Activated T-helper 2 cell treated with anti-CD3 and anti-CD28 coated beads, Interferon-gamma antibody, Interleukin-2, Interleukin-4, amounts not matched to agents 10 μg/mL and 5 μg/mL and 100 μg/mL, durations not matched to agents 14 hours and 24 hours and 36 hours (primary cell): ENCODE data around the gene CCDC12. TPM values are rescaled to one million over a fixed set of nuclear protein-coding genes. Genes with fewer than 3 reads are reported as not detected.

Experiments
- DNase-seq: peaks from one replicate; pipeline ENCODE4 v3.0.0; 2021; ENCODE audit warnings: low spot score
- H3K27ac Mint-ChIP-seq: one replicate; pipeline ENCODE4 v1.8.0; 2021; ENCODE audit warnings: mixed read lengths
- H3K27me3 Mint-ChIP-seq: one replicate; pipeline ENCODE4 v1.8.0; 2021; ENCODE audit warnings: low read depth, mixed read lengths
- H3K36me3 Mint-ChIP-seq: one replicate; pipeline ENCODE4 v1.8.0; 2021; ENCODE audit warnings: low read depth, mixed read lengths
- H3K4me1 Mint-ChIP-seq: one replicate; pipeline ENCODE4 v1.8.0; 2021; ENCODE audit warnings: low read depth, mixed read lengths
- H3K4me3 Mint-ChIP-seq: one replicate; pipeline ENCODE4 v1.8.0; 2021; ENCODE audit warnings: low read depth, mild to moderate bottlenecking, moderate library complexity, mixed read lengths
- H3K9me3 Mint-ChIP-seq: one replicate; pipeline ENCODE4 v1.8.0; 2021; ENCODE audit warnings: mixed read lengths
- intact Hi-C: fragments of 100-400 bp; cut with micrococcal nuclease; formaldehyde crosslinking; loops from one replicate; pipeline ENCODE4 v1.15.1; 2023
- total RNA-seq: library from RNA; stranded (reverse); gene quantifications from 2 replicates; pipeline ENCODE4 v1.2.3, GENCODE V29; 2022

The CCDC12 gene
- total RNA-seq, 1 donor from 2014 or later, result 65.3 TPM

DNA sequence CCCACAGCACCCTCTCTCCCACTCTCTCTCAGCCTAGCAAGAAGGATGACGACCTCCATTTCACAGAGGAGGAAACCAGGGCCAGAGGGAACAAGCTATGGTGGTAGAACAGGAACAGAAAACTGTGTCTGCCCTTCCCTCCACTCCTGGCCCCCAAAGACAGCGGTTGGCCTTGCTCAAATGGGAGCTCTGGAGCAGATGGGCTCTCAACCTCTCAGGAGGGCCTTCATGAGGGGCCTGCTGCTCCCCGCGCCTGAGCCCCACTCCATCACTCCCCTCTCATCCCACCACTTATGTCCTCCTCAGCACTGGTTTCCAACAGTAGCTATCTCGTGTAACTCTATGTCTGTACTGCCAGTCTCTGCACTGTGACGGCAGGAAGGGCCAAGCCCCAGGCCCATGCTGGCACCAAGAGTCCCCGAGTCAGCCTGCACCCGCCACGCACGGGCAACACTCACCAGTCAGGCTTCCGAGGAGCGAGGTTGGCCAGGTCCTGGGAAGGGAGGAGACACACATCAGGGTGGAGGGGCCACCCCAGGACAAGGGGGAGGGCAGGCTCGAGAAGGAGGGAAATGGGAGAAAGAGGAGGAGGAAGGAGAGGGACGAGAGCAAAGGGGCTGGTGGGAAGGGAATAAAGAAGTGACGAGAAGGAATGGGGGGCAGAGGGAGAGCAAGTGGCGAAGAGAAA is 53.5 kb downstream of the CCDC12 start:
- peaks cover 21% of the 10 kb centered on the region for H3K4me1 Mint-ChIP-seq
- DNase-seq, result no peak
- no peak overlapping the region for H3K4me3 Mint-ChIP-seq
- intact Hi-C loops, result loop anchor here (1.0 kb wide), 1 partner anchor 75 kb away; no protein-coding TSS in a partner anchor
- H3K36me3 Mint-ChIP-seq, result peaks cover 83% of the 10 kb centered on the region
- H3K9me3 Mint-ChIP-seq, result peaks cover under 1% of the 10 kb centered on the region
- H3K27me3 Mint-ChIP-seq, result no peaks in the 10 kb centered on the region
- peak overlapping the region; percentile 72 for H3K27ac Mint-ChIP-seq

GRCh38 chr3:46922426-46922825 is 54.1 kb downstream of the CCDC12 start:
- Mint-ChIP-seq H3K9me3 (peaks cover 5% of the 10 kb centered on the region), H3K27ac (no peak overlapping the region), H3K27me3 (no peaks in the 10 kb centered on the region), H3K4me3 (no peak overlapping the region), H3K36me3 (peaks cover 84% of the 10 kb centered on the region), H3K4me1 (peaks cover 15% of the 10 kb centered on the region)
- intact Hi-C loops, result no loop called here
- no peak for DNase-seq

- H3K9me3 Mint-ChIP-seq, result peaks cover 5% of the 10 kb centered on the region
- peaks cover 84% of the 10 kb centered on the region for H3K36me3 Mint-ChIP-seq
- no peak for DNase-seq
- H3K4me1 Mint-ChIP-seq, result peaks cover 10% of the 10 kb centered on the region
- H3K4me3 Mint-ChIP-seq, result no peak overlapping the region
- H3K27ac Mint-ChIP-seq, result no peak overlapping the region
- intact Hi-C loops, result no loop called here
- H3K27me3 Mint-ChIP-seq, result no peaks in the 10 kb centered on the region
Observed at GRCh38 chr3:46921871-46922271, 54.7 kb downstream of the CCDC12 start.

DNA sequence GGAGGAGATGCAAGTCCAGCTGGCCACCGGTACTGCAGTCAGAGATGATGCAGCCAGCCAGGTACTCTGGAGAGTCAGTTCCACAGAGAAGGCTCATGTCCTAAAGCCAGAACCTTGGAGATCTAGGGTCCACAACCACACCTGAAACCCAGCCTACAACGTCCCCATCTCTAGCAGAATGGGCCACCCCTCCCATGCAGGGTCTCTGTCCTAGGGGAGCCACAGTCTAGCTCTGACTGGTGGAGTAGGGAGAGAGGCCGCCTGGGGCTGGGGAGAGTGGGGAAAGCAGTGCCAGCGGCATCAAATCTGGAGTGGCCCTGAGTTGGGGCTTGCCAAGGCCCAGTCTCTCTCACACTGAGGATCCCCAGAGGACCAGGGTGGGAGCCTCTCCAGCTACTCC is 55.5 kb downstream of the CCDC12 start:
- Mint-ChIP-seq H3K36me3 (peaks cover 88% of the 10 kb centered on the region), H3K9me3 (peaks cover 5% of the 10 kb centered on the region), H3K27ac (no peak overlapping the region), H3K4me1 (peaks cover 12% of the 10 kb centered on the region), H3K27me3 (no peaks in the 10 kb centered on the region), H3K4me3 (no peak overlapping the region)
- DNase-seq, result no peak
- intact Hi-C loops, result no loop called here

DNA sequence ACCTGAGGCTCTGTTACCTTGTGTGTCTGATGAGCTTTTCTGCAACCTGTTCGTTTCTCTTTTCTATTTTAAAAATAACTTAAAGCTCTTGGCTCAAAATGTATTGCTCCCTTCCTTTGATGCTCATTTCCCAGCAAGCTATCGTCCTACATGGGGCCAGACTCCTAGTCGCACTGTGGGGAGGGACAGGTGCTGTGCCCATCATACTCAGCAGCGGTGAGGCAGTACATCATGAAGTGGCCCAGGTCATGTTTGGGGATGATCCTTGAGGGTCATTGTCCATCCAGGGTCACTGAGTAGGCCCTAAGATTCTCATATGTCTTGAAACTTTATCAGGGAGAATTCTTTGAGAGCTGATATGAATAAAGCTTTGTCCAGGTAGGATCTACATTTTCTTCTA is 57.9 kb downstream of the CCDC12 start:
- Mint-ChIP-seq H3K9me3 (peaks cover 5% of the 10 kb centered on the region), H3K27ac (no peak overlapping the region), H3K36me3 (peaks cover 77% of the 10 kb centered on the region), H3K27me3 (no peaks in the 10 kb centered on the region), H3K4me1 (peaks cover 20% of the 10 kb centered on the region), H3K4me3 (no peak overlapping the region)
- intact Hi-C loops, result loop anchor here (5.0 kb wide), 1 partner anchor 34 kb away; no protein-coding TSS in a partner anchor
- no peak for DNase-seq

- no peak overlapping the region for H3K27ac Mint-ChIP-seq
- no peaks in the 10 kb centered on the region for H3K27me3 Mint-ChIP-seq
- intact Hi-C loops, result loop anchor here (5.0 kb wide), 1 partner anchor 34 kb away; no protein-coding TSS in a partner anchor
- H3K4me3 Mint-ChIP-seq, result no peak overlapping the region
- DNase-seq, result no peak
- H3K36me3 Mint-ChIP-seq, result peaks cover 73% of the 10 kb centered on the region
- peaks cover 23% of the 10 kb centered on the region for H3K4me1 Mint-ChIP-seq
- peaks cover 5% of the 10 kb centered on the region for H3K9me3 Mint-ChIP-seq
Observed at GRCh38 chr3:46918202-46918601, 58.3 kb downstream of the CCDC12 start.

GRCh38 chr3:46917257-46917656 is 59.3 kb downstream of the CCDC12 start:
- H3K4me3 Mint-ChIP-seq, result no peak overlapping the region
- no peak for DNase-seq
- peaks cover 5% of the 10 kb centered on the region for H3K9me3 Mint-ChIP-seq
- no peaks in the 10 kb centered on the region for H3K27me3 Mint-ChIP-seq
- H3K4me1 Mint-ChIP-seq, result peaks cover 27% of the 10 kb centered on the region
- peaks cover 63% of the 10 kb centered on the region for H3K36me3 Mint-ChIP-seq
- H3K27ac Mint-ChIP-seq, result no peak overlapping the region
- intact Hi-C loops, result loop anchor here (5.0 kb wide), 1 partner anchor 35 kb away; no protein-coding TSS in a partner anchor

- DNase-seq, result no peak
- H3K4me3 Mint-ChIP-seq, result no peak overlapping the region
- intact Hi-C loops, result loop anchor here (5.0 kb wide), 1 partner anchor 36 kb away; no protein-coding TSS in a partner anchor
- no peaks in the 10 kb centered on the region for H3K27me3 Mint-ChIP-seq
- no peak overlapping the region for H3K27ac Mint-ChIP-seq
- peaks cover 5% of the 10 kb centered on the region for H3K9me3 Mint-ChIP-seq
- peaks cover 27% of the 10 kb centered on the region for H3K4me1 Mint-ChIP-seq
- peaks cover 60% of the 10 kb centered on the region for H3K36me3 Mint-ChIP-seq
Observed at GRCh38 chr3:46916799-46917198, 59.7 kb downstream of the CCDC12 start.

GRCh38 chr3:46916278-46916677 is 60.3 kb downstream of the CCDC12 start:
- H3K4me1 Mint-ChIP-seq, result peaks cover 27% of the 10 kb centered on the region
- peaks cover 5% of the 10 kb centered on the region for H3K9me3 Mint-ChIP-seq
- H3K27ac Mint-ChIP-seq, result peak overlapping the region; percentile 40
- no peak for DNase-seq
- intact Hi-C loops, result loop anchor here (5.0 kb wide), 1 partner anchor 36 kb away; no protein-coding TSS in a partner anchor
- peaks cover 56% of the 10 kb centered on the region for H3K36me3 Mint-ChIP-seq
- H3K27me3 Mint-ChIP-seq, result no peaks in the 10 kb centered on the region
- H3K4me3 Mint-ChIP-seq, result no peak overlapping the region

GRCh38 chr3:46915297-46915822 is 61.2 kb downstream of the CCDC12 start:
- Mint-ChIP-seq H3K27me3 (no peaks in the 10 kb centered on the region), H3K36me3 (peaks cover 49% of the 10 kb centered on the region), H3K27ac (no peak overlapping the region), H3K4me1 (peaks cover 27% of the 10 kb centered on the region), H3K4me3 (no peak overlapping the region), H3K9me3 (peaks cover 5% of the 10 kb centered on the region)
- DNase-seq, result no peak
- intact Hi-C loops, result loop anchor here (5.0 kb wide), 1 partner anchor 37 kb away; no protein-coding TSS in a partner anchor

GRCh38 chr3:46914849-46915248 is 61.7 kb downstream of the CCDC12 start:
- Mint-ChIP-seq H3K4me1 (peaks cover 25% of the 10 kb centered on the region), H3K4me3 (no peak overlapping the region), H3K36me3 (peaks cover 44% of the 10 kb centered on the region), H3K27me3 (no peaks in the 10 kb centered on the region), H3K9me3 (peaks cover 5% of the 10 kb centered on the region), H3K27ac (no peak overlapping the region)
- DNase-seq, result no peak
- intact Hi-C loops, result loop anchor here (5.0 kb wide), 1 partner anchor 37 kb away; no protein-coding TSS in a partner anchor

DNA sequence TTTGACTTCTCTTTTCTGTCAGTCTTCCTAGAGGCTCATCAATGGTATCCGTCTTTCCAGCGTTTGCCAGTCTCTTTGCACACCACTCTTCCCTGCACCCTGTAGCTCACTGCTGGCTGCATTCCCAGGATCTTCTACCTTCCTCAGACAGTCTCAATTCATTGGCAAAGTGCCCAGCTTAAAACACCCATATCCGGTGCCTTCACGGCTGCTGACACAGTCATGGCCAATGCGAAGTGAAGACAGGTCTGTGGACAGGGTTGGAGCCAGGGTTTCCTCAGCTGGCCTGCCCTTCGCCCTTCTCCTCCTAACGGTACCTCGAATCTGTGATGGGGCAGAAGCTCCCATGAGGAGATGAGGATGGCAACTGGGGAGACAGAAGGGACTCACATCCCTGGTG is 62.9 kb downstream of the CCDC12 start:
- Mint-ChIP-seq H3K36me3 (peaks cover 33% of the 10 kb centered on the region), H3K27me3 (no peaks in the 10 kb centered on the region), H3K4me1 (peaks cover 26% of the 10 kb centered on the region), H3K4me3 (no peak overlapping the region), H3K9me3 (peaks cover 5% of the 10 kb centered on the region), H3K27ac (no peak overlapping the region)
- no peak for DNase-seq
- intact Hi-C loops, result no loop called here

DNA sequence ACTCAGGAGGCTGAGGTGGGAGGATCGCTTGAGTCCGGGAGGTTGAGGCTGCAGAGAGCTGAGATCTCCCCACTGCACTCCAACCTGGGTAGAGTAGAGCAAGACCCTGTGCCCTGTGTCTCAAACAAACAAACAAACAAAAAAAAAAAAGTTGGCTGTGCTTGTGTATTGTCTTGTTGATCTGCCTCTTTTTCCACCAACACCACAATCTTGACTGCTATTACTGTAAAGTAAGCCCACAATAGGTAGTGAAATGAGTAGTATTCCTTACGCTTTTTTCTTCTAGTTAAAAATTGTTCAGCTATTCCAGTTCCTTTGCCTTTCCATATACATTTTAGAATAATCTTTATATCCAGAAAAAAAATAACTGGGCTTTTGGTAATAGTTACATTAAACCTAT is 63.6 kb downstream of the CCDC12 start:
- DNase-seq, result no peak
- Mint-ChIP-seq H3K4me3 (no peak overlapping the region), H3K4me1 (peaks cover 26% of the 10 kb centered on the region), H3K9me3 (peaks cover 4% of the 10 kb centered on the region), H3K36me3 (peaks cover 26% of the 10 kb centered on the region), H3K27ac (no peak overlapping the region), H3K27me3 (no peaks in the 10 kb centered on the region)
- intact Hi-C loops, result no loop called here
